GM08714 (cell line): ENCODE results near the gene CCDC9B.

Experiments
- H3K4me3 ChIP-seq: fragments of 200-500 bp; sonication (Bioruptor generic); 2 replicates; pipeline ENCODE4 v1.5.1; 2014; ENCODE audit warnings: mild to moderate bottlenecking, low read length, inconsistent platforms
- ZNF274 ChIP-seq: IDR thresholded peaks from 2 replicates; pipeline ENCODE4 v1.6.1; 2012; ENCODE audit warnings: mild to moderate bottlenecking, low read depth, low read length

Gene CCDC9B

DNA sequence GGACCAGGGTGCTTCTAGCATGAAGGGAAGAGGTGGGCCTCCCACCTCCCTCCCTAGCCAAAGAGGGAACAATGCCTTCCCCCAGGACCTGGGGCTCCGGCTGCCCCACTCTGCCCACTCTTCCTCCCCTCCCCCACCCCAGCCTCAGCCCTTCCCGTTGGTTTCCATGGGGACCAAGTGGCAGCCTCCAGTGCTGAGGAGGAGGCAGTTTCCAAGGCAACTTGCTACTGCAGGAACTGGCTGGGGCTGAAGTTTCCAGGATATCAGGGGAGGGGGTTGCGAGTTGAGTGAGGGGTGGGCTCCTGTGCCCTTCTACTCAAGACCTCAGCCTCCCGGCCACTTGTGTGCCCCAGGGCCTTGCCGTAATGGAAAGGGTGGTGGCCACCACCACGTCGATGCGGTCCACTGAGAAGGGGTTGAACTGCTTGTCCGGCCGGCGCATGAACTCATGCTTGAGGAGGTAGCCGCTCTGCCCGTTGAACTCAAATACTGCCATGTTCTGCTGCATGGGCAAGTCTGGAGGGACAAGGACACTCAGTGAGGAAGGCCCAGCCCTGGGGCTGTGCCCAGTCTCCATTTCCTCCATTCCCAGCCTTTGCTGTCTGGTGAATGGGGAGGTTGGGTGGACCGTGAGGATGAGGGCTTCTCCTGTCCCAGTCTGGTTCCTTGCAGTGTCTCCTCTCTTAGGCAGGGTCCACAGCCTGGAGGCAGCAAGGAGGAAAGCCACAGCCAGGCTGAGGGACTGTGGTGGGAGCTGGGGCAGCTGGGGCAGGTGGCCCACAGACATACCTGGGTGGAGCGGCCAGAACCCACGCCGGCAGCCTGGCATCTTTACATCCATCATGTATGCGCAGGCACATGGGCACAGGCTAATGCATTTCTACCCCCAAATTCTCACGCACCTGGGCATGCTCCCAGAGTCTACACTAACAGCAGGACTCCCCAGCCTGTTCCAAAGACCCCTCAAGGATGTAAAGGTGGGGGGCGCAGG, 46.5 kb downstream of the CCDC9B start:
- no peak for TF ChIP-seq ZNF274
- no peak overlapping the region for H3K4me3 ChIP-seq

GRCh38 chr15:40293006-40293405, 47.7 kb downstream of the CCDC9B start:
- TF ChIP-seq ZNF274 = no peak
- no peak overlapping the region for H3K4me3 ChIP-seq

GRCh38 chr15:40292246-40292645, 48.5 kb downstream of the CCDC9B start:
- H3K4me3 ChIP-seq = no peak overlapping the region
- no peak for TF ChIP-seq ZNF274

DNA sequence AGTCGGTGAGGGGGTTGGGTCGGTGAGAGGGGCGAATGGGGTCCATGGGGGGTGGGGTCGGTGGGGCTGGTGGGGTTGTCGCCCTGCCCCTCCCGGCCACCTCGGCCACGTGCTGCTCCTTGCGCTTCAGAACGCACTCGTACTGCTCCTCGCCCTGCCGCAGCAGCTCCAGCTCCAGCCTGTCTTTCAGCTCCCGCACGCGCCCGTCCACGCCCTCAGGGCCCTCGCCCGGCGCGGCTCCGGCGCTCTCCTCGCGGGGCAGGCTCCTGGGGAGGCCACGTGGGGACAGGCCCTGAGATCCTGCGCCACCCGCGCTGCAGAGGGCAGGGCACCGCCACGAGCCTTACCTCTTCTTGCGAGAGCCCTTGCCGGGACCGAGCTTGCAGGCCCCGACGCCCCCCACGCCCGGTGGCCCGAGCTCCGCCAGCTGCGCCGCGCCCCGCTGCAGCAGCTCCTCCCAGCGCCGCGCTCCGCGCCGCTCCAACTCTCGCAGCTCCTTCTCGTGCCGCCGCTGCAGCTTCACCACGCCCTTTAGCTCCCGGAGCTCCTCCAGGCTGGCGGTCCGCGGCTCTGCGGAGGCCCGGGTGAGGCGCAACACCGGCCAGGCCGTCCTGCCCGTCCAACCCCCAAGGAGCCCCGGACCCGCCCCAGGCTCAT, 49.7 kb downstream of the CCDC9B start:
- H3K4me3 ChIP-seq = no peak overlapping the region
- no peak for TF ChIP-seq ZNF274

- H3K4me3 ChIP-seq = no peak overlapping the region
- TF ChIP-seq ZNF274 = no peak
Observed at GRCh38 chr15:40290545-40290917, 50.2 kb downstream of the CCDC9B start.

GRCh38 chr15:40289140-40289775, 51.5 kb downstream of the CCDC9B start:
- no peak overlapping the region for H3K4me3 ChIP-seq
- no peak for TF ChIP-seq ZNF274

DNA sequence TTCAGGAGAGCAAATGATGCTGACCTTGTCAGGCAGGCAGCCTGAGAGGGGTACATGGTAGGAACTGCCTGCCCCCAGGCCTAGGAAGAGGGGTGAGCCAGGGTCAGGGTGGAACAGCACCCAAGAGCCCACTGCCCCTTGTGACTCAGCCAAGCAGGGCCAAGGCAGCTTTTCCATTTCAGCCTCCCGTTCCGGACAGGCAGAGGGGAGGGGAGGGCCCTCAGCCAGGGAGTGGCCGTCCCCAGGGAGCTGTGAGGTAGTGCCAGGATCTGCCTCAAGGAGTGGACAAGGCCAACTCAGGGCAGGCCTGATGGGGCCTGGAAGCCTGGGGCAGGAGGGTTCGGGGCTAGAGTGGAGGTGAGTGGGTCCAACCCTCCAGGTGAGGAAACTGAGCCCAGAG, 52.8 kb downstream of the CCDC9B start:
- no peak overlapping the region for H3K4me3 ChIP-seq
- no peak for TF ChIP-seq ZNF274

GRCh38 chr15:40287505-40287904, 53.2 kb downstream of the CCDC9B start:
- H3K4me3 ChIP-seq = no peak overlapping the region
- TF ChIP-seq ZNF274 = no peak

GRCh38 chr15:40286794-40287193, 53.9 kb downstream of the CCDC9B start:
- no peak for TF ChIP-seq ZNF274

DNA sequence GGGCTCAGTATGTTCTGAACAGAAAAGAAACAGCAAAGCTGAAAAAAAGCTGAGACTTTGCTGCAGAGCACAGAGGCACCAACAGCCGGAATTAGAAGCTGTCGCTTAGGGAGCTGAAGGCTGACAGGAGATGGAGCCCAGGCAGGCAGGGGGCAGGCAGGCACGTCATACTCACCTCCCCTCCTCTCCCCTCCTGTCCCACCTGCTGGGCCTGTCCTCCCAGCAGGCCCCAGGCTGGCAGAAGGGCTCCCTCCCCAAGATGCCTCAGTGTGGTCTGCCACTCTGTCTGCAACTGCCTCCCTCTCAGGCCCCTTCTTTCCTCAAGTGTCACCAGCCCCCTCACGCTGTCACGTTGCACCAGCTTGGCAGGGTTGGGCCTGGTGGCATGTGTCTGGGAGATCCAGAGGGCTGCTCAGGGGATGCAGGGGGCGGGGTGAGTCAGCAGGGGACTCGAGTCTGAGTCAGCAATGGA, 54.6 kb downstream of the CCDC9B start:
- TF ChIP-seq ZNF274 = no peak
- H3K4me3 ChIP-seq = no peak overlapping the region

More at GRCh38 chr15:40286794-40287193, 53.9 kb downstream of the CCDC9B start:
- H3K4me3 ChIP-seq = no peak overlapping the region

- H3K4me3 ChIP-seq = no peak overlapping the region
- TF ChIP-seq ZNF274 = no peak
Observed at GRCh38 chr15:40285554-40286011, 55.2 kb downstream of the CCDC9B start.

- TF ChIP-seq ZNF274 = no peak
- H3K4me3 ChIP-seq = no peak overlapping the region
Observed at GRCh38 chr15:40285151-40285550, 55.6 kb downstream of the CCDC9B start.

DNA sequence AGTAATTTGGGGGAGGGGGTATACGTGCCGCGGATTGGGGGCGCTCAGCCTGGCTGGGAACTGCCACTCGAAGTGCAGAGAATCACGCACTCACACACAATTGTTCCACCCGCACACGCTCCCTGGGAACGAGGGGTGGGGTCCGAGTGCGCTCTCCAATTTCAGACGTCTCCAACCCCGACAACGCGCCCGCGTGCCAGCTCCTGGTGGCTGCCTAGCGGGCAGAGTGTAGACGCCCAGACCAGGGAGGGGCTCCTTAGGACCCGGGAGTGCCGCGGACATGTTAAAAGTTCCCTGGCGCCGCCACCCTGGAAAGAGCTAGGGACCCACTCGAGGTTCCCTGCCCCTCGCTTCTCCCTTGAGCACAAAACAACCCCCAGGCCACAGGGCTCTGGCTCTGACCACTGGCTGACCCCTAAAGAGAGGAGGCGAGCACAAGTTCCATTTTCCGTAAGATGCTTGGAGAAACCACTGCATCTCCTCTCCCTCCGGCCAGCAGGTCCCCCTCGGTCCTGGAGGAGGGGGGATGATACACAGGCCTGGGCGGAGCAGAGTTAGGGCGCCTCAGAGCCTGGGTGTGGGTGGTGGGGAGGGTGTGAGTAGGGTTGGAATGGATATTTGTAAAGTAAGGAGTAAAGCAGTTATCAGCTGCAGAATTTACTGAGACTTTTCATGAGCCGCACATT, 57.0 kb downstream of the CCDC9B start:
- no peak for TF ChIP-seq ZNF274
- no peak overlapping the region for H3K4me3 ChIP-seq
